ENCODE results near the gene ADARB2. TPM values are rescaled to one million over a fixed set of nuclear protein-coding genes. Genes with fewer than 3 reads are reported as not detected.

The ADARB2 gene
- total and polyA plus RNA-seq, 10 of the 15 experiments (the other 5 are each of a cell fraction or from before 2014, with no cell fraction given) = 0.02 to 4.1 (median 0.76) TPM

DNA sequence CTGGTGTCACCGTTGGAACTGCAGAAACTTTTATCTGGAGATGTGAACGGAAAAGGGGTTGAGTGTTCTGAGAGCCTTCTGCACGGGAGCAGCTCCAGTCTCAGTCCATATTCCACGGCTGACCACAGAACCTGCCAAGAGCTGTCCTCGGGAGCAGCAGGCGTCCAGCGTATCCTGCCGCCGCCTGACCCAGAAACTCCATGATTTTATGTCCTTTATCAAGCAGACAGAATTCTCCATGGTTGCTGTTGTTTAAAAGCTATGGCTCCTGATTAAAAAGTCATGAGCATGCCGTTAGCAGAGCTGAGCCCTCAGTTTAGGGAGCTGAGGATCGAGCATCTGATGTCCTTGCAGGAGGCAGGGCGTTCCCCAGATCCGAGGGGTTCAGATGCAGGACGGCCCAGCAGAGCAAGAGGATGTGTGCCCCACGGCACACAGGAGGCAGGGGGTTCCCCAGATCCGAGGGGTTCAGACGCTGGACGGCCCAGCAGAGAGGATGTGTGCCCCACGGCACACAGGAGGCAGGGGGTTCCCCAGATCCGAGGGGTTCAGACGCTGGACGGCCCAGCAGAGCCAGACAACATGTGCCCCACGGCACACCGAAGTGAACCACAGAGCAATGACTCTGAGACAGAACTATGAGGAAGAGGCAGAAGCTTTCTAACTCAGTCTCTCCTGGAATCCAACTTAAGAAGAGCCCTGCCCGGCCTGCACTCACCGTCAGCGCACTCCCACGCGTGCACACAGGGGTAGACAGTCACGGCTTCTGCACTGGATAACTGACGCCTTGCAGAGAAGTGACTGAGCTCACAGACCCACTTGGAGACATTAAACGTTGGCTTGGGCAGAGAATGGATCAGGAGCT is 584.7 kb downstream of the ADARB2 start:
- H3K27me3 ChIP-seq (replicated peaks in 1 of 2; ENCODE audit: control insufficient read depth in 2 of 2, insufficient read depth in 2 of 2, low read length in 1 of 2) = no peaks in the 10 kb centered on the region; a peak in 1 of 4 replicates
- DNase-seq (ENCODE audit: low read depth, low spot score) (no peak), ATAC-seq (no peak), FAIRE-seq (no peak)
- H3K36me3 ChIP-seq (ENCODE audit: control insufficient read depth in 2 of 2, insufficient read depth in 2 of 2, low read length in 1 of 2) = no peaks in the 10 kb centered on the region
- no peak overlapping the region for H3K9ac ChIP-seq (ENCODE audit: control insufficient read depth, insufficient read depth, low read length)
- 45% methylated on average over 31 of the region's 32 CpGs for WGBS (ENCODE audit: insufficient coverage, insufficient replicate concordance, low lambda C conversion rate, missing lambda C conversion rate)
- ChIA-PET CTCF (interaction anchor here (0.6 kb wide), 1 partner anchor 923 kb away, joined by 4 read pairs; no protein-coding TSS in a partner anchor), SMC1A (ENCODE audit: uncharacterized antibody, unreplicated experiment) (interaction anchor here (1.6 kb wide), 1 partner anchor 11 kb away, joined by 3 read pairs; no protein-coding TSS in a partner anchor), POLR2A (no interaction called here), RAD21 (ENCODE audit: unreplicated experiment) (no interaction called here)
- no TSS peak for BruUV-seq (replicated peaks)
- H3K4me1 ChIP-seq (ENCODE audit: control insufficient read depth, insufficient read depth, low read length) = no peaks in the 10 kb centered on the region
- no peaks in the 10 kb centered on the region for H4K20me1 ChIP-seq (ENCODE audit: control insufficient read depth, insufficient read depth)
- H3K4me3 ChIP-seq = no peak overlapping the region
- no peaks in the 10 kb centered on the region; the same call in 2 of the 3 replicates for H3K9me3 ChIP-seq (replicated peaks; ENCODE audit: control insufficient read depth, insufficient read depth, low read length)
- in situ Hi-C loops (cut with MboI) = no loop called here
- H2AFZ ChIP-seq (ENCODE audit: control insufficient read depth, low read depth, low read length) = no peak overlapping the region
- H3K4me2 ChIP-seq (ENCODE audit: control insufficient read depth, insufficient read depth) = no peak overlapping the region
- intact Hi-C loops (cut with micrococcal nuclease; ENCODE audit: unreplicated experiment) = no loop called here
- H3K79me2 ChIP-seq (ENCODE audit: control insufficient read depth, insufficient read depth, low read length) = no peaks in the 10 kb centered on the region
- H3K27ac ChIP-seq (ENCODE audit: control insufficient read depth, insufficient read depth) = no peak overlapping the region
- TF ChIP-seq KDM1A (IDR thresholded peaks at IDR 0.05; ENCODE audit: borderline replicate concordance) (no peak), FOXM1 (IDR thresholded peaks at IDR 0.05; ENCODE audit: low read depth, low read length) (no peak), DPF2 (IDR thresholded peaks at IDR 0.05) (no peak), SIN3A (IDR thresholded peaks at IDR 0.05; ENCODE audit: low read depth, low read length) (no peak), STAT3 (IDR thresholded peaks at IDR 0.05; ENCODE audit: low read depth, low read length) (no peak), MYC (IDR thresholded peaks at IDR 0.05; ENCODE audit: insufficient read depth, insufficient read length, insufficient replicate concordance, low read length, severe bottlenecking) (no peak), SIX5 (IDR thresholded peaks at IDR 0.05; ENCODE audit: low read depth, low read length, severe bottlenecking) (no peak), ATF2 (IDR thresholded peaks at IDR 0.05; ENCODE audit: low read length) (no peak), RAD51 (IDR thresholded peaks at IDR 0.05) (no peak), NFYA (IDR thresholded peaks at IDR 0.05; ENCODE audit: borderline replicate concordance, low read depth, low read length) (no peak), FOS (IDR thresholded peaks at IDR 0.05; ENCODE audit: borderline replicate concordance, extremely low read depth, insufficient read length) (no peak), NRF1 (conservative IDR thresholded peaks at IDR 0.05; ENCODE audit: low read depth, low read length) (no peak), BCL11A (IDR thresholded peaks at IDR 0.05; ENCODE audit: low read depth, low read length) (no peak), FOXK2 (IDR thresholded peaks at IDR 0.05) (no peak), PAX8 (IDR thresholded peaks at IDR 0.05) (no peak), ATF7 (IDR thresholded peaks at IDR 0.05; ENCODE audit: low read depth) (no peak)
- TF ChIP-seq, protein P1, sequence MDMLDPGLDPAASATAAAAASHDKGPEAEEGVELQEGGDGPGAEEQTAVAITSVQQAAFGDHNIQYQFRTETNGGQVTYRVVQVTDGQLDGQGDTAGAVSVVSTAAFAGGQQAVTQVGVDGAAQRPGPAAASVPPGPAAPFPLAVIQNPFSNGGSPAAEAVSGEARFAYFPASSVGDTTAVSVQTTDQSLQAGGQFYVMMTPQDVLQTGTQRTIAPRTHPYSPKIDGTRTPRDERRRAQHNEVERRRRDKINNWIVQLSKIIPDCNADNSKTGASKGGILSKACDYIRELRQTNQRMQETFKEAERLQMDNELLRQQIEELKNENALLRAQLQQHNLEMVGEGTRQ (IDR thresholded peaks at IDR 0.05; ENCODE audit: borderline replicate concordance, low read depth, low read length) = no peak
- TF ChIP-seq, protein P2, sequence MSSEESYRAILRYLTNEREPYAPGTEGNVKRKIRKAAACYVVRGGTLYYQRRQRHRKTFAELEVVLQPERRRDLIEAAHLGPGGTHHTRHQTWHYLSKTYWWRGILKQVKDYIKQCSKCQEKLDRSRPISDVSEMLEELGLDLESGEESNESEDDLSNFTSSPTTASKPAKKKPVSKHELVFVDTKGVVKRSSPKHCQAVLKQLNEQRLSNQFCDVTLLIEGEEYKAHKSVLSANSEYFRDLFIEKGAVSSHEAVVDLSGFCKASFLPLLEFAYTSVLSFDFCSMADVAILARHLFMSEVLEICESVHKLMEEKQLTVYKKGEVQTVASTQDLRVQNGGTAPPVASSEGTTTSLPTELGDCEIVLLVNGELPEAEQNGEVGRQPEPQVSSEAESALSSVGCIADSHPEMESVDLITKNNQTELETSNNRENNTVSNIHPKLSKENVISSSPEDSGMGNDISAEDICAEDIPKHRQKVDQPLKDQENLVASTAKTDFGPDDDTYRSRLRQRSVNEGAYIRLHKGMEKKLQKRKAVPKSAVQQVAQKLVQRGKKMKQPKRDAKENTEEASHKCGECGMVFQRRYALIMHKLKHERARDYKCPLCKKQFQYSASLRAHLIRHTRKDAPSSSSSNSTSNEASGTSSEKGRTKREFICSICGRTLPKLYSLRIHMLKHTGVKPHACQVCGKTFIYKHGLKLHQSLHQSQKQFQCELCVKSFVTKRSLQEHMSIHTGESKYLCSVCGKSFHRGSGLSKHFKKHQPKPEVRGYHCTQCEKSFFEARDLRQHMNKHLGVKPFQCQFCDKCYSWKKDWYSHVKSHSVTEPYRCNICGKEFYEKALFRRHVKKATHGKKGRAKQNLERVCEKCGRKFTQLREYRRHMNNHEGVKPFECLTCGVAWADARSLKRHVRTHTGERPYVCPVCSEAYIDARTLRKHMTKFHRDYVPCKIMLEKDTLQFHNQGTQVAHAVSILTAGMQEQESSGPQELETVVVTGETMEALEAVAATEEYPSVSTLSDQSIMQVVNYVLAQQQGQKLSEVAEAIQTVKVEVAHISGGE (CRISPR knock-in tag; IDR thresholded peaks at IDR 0.05) = no peak

All from GM12878 (cell line).